GM12891 (cell line): ENCODE data around the gene FUT2.
"Not testable (repeated sequence)": the region's sequence is repeated elsewhere in the genome, so short reads cannot be mapped to it uniquely, and the experiment has no call there.

Source experiments
- DNase-seq: peaks from one replicate; pipeline ENCODE4 v3.0.0; 2011; ENCODE audit warnings: low spot score; ENCODE audit not compliant: insufficient read length
- FAIRE-seq: peaks from 2 replicates; lab custom pipeline; 2011; peaks lifted over from hg19 to GRCh38; lab: Jason Lieb, UNC
- PAX5 ChIP-seq: IDR thresholded peaks from 2 replicates; pipeline ENCODE4 v1.6.1; 2011; ENCODE audit warnings: low read length, moderate library complexity, mild to moderate bottlenecking; ENCODE audit not compliant: insufficient read depth, severe bottlenecking
- POLR2A ChIP-seq: IDR thresholded peaks from 2 replicates; pipeline ENCODE4 v1.6.1; 2011; ENCODE audit warnings: low read depth, low read length, control low read depth
- POLR2AphosphoS5 ChIP-seq: IDR thresholded peaks from 2 replicates; pipeline ENCODE4 v1.6.1; 2011; ENCODE audit warnings: low read depth, low read length, control low read depth
- POU2F2 ChIP-seq: IDR thresholded peaks from 2 replicates; pipeline ENCODE4 v1.6.1; 2011; ENCODE audit warnings: low read depth, mild to moderate bottlenecking, control low read depth, low read length, moderate library complexity
- SPI1 ChIP-seq: IDR thresholded peaks from 2 replicates; pipeline ENCODE4 v1.6.1; 2011; ENCODE audit warnings: low read depth, low read length, control low read depth
- TAF1 ChIP-seq: IDR thresholded peaks from 2 replicates; pipeline ENCODE4 v1.6.1; 2011; ENCODE audit warnings: low read depth, low read length, control low read depth

The FUT2 gene

DNA sequence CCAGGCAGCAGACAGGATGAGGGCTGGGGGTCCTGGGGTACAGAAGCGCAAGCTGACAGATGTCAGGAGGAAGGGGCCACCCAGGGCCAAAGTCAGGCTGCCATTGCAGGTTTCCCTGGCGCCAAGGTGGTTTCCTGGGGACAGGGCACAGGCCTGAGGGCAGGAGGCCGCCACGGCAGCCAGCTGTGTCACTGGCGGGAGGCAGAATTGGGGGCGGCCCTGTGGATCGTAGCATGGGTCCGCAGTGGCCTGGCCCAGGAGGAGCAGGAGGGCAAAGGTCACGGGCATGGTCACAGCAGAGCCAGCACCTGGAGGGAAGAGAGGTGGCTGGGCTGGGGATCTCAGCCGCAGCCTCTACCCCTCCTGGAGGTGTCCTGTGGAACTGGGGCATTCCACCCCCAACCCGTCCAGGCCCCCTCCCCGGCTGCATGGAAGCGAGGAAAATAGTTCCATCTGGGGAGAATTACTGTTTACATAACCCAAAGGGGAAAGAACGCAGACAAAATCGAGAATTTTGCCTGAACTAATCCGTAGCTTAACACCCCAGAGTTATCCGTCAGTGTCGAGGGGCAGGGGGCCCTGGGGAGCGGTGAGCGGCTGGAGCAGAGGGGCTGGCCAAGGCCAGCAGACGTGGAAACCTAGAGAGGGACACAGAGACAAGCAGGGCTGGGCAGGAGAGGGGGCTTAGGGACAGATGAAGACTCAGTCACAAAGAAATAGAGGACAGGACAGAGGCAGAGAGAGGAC, 24.9 kb upstream of the FUT2 start:
- TF ChIP-seq PAX5 = no peak
- no peak for TF ChIP-seq TAF1
- no peak for TF ChIP-seq POLR2A
- TF ChIP-seq POU2F2 = no peak
- TF ChIP-seq POLR2AphosphoS5 = no peak
- no peak for TF ChIP-seq SPI1
- FAIRE-seq = no peak
- DNase-seq = no peak

DNA sequence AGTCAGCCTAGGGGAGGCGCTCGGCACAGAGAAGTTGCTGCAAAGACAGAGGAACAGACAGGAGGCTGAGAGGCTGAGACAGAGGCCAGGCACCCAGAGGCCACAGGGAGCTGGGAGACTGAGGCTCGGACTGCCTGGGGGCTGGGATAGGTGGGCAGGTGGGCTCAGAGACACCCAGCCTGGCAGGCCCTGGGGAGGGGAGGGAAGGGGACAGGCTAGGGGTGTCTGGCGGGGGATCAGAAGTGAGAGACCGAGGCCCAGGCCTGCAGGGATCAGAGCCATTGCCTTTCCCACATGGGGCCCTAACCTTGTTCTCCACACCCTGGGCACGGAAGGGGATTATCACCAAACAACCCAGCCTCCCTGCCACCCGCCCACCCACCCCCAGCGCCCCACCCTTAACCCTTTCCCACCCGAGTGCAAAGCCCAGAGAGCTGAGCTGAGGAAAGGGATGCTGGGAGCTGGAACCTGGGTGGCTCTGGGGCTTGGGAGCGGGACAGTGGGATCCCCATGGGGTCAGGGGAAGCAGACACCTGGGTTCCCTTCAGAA, 24.2 kb upstream of the FUT2 start:
- no peak for TF ChIP-seq TAF1
- DNase-seq (no peak), FAIRE-seq (no peak)

DNA sequence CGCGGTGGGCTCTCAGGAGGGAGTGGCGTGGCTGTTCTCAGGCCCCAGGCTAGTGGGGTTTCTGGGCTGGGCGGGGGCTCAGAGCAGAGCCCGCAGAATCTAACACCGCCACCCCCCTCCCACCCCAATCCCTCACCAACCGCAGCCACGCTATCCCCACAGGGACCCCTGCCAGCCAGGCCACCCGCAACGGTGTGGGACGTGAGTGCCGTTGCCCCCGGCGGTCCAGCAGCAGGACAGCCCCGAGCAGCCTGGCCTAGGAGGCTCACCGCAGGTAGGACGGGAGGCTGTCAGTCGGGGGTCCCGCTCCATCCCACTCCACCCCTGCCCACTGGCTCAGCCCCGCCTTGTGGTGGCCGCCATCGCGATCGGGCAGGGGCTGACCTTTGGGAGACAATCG, 22.8 kb upstream of the FUT2 start, which contains the start of gene NTN5:
Gene NTN5 (minus strand): TSS at position 24 of the 400 bp plus-strand sequence. CDS start 2,031 bp downstream, outside the sequence.
- no peak for DNase-seq
- FAIRE-seq = no peak
- no peak for TF ChIP-seq TAF1
- no peak for TF ChIP-seq PAX5
- TF ChIP-seq POLR2AphosphoS5 = no peak

DNA sequence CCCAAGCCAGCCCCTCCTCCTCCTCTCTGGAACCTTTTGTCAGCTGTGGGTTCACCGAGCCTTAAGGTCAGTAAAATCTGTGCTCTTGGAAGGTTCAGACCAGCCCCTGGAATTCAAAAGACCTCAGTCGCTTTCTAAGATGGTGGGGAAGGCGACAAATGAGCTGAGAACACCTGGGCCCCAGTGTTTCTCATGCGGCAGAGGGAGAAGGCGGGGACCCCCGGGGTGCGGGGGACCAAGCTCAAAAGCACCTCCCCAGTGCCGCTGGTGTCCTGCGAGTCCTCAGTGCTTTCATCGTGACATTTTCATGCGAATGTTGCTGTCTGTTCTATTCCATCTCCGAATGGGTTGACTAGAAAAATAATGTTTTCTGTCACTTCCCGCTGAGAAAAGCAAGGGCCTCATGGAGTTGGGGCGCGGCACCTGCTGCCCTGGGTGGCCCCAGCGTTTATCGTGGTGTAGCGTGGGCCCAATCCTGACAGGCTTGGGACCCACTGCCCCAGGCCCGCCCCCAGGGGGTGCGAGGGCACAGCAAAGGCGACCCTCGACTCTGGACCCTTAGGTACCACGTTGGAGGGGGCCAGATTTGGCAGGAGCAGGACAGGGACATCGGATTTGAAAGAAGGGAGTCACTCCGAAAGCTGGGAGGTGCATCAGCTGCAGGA, 22.2 kb upstream of the FUT2 start:
- FAIRE-seq (no peak), DNase-seq (no peak)
- TF ChIP-seq POLR2A (no peak), POLR2AphosphoS5 (no peak), POU2F2 (no peak), PAX5 (no peak), TAF1 (no peak), SPI1 (no peak)

DNA sequence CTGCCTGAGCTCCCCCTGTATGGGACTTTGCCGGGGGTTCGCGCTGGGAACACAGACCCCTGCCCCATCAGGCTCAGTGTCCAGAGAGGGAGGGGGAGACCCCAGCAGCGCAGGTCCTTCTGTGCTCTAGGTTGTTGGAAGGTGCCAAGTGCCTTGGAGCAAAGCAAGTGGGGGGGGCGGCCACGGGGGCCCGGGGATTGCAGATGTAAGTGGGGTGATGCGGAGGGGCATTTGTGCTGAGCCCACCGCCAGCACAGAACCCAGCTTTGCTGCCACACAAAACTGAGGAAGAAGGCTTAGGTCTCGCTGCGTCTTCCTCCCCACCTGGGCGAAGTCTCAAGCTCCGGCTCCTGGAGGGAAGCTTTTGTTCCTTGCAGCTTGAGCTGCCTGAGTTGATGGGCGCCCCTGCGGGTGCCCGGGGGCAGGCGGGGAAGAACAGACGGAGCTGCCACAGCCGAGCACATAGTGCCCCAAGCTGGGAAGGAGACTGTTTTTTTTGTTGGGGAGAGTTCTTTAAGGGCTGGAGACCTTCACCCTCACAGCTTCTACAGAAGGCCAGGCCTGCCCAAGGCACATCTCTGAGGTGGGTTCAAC, 21.5 kb upstream of the FUT2 start:
- FAIRE-seq (no peak), DNase-seq (no peak)
- no peak for TF ChIP-seq POLR2A

DNA sequence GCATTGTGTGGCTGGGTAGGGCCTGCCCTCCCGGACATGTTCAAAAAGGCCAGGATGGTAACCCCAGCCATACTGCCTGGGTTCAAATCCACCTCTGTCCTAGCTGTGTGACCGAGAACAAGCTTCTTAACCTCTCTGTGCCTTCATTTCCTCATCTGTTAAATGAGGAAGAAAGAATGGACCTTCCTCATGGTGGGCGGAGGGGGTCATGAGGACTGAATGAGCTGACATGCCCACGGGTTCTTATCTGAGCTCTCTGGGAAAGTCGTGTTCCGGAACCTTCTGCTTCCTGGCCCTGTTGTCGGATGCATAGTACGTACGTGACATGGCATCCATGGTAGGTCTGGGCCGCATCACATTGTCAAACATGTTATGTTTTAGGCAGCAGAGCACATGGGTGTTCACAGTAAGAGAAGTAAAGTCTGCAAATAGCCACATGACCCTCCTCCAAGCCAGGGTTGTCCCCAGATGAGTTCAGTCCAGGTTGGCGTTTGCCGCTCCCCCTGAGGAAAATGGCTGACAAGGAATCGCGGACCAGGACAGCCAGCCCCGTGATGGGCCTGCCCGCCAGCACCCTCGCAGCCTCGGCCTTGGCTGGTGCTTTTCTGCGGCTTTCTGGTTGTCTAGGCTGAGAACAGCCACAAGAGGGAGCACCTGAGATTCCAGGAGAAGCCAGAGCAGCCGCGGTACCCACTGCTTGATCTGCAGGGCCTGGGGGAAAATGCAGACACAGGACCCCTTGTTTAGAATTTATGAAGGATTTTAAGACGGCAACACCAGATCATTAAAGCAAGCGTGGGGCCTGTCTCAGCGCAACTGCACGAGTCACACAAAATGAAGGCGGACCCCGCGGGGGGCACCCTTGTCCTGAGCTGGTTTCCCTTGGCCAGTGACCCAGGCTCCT, 20.6 kb upstream of the FUT2 start:
- FAIRE-seq = peak; percentile 82
- TF ChIP-seq TAF1 = no peak
- TF ChIP-seq POLR2AphosphoS5 = no peak
- TF ChIP-seq POU2F2 = no peak
- TF ChIP-seq PAX5 = no peak
- DNase-seq = peak; percentile 96

DNA sequence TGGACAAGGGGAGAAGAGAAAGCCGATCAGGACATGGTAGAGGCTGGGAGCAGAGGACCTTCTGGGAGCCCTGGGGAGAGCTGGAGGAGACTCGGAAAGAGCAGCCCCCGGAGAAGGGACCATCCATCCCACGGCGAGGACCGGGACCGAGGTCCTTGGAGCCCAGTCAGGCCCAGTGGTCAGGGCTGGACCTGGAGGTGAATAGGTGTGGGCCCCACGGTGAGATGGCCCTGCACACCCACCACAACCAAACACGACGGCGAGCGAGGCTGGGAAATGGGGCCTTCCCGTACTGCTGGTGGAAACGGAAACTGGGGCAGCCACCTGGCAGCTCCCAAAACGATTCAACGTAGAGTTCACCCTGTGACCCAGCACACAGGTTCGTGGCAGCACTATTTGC, 19.3 kb upstream of the FUT2 start:
- DNase-seq (no peak), FAIRE-seq (no peak)
- no peak for TF ChIP-seq SPI1
- no peak for TF ChIP-seq PAX5
- TF ChIP-seq TAF1 = no peak
- no peak for TF ChIP-seq POLR2AphosphoS5
- no peak for TF ChIP-seq POU2F2
- TF ChIP-seq POLR2A = no peak

DNA sequence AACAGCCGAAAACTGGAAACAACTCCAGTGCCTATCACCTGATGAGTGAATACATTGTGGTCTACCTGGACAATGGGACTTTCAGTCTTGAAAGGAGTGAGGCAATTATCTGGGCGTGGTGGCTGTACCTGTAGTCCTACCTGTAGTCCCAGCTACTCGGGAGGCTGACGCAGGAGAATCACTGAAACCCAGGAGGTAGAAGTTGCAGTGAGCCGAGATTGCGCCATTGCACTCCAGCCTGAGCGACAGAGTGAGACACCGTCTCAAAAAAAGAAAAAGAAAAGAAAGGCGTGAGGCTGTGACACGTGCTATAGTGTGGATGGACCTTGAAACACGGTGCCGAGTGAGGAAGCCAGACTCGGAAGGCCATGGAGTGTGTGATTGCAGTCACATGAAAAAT, 18.9 kb upstream of the FUT2 start:
- FAIRE-seq = no peak
- TF ChIP-seq TAF1 = no peak
- no peak for DNase-seq

DNA sequence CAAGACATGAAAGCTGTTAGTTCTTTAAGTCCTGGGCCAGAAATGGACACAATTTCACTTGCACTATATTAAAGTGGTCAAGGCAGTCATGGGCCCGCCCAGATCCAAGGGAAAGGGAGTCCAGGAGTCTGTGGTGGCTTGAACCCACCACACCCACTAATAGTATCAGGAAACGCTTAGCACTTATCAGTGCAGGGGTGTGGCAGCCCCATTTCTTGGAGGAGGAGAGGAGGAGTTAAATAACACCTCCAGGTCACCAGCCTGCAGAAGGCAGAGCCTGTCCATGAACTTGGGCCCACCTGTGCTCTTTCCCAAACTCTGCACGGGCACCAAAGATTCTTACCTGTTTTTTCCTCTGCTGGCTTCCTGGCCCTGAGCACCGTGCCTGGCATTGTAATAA, 17.6 kb upstream of the FUT2 start:
- TF ChIP-seq TAF1 (no peak), SPI1 (no peak)
- FAIRE-seq (no peak), DNase-seq (no peak)

DNA sequence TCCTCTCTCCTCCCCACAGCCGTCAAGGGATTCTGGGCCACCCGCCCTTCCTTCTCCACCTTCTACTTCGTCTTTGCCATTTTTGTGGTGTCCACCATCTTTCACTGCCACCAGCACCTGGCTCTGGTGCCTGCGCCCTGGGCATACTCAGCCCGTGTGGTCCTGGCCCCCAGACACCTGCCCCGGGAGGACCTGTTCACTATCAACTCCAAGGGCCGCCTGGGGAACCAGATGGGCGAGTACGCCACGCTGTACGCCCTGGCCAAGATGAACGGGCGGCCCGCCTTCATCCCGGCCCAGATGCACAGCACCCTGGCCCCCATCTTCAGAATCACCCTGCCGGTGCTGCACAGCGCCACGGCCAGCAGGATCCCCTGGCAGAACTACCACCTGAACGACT, 15.8 kb upstream of the FUT2 start:
- FAIRE-seq, DNase-seq: not testable (repeated sequence)
